ENCODE results near the gene GLB1L. TPM values are rescaled to one million over a fixed set of nuclear protein-coding genes. Genes with fewer than 3 reads are reported as not detected.
A peak's percentile ranks its signal among the peaks of the same experiment; 100 is the strongest.

The GLB1L gene
- total and polyA plus RNA-seq, 4 donors: 2.3 to 5.2 (median 2.6) TPM

DNA sequence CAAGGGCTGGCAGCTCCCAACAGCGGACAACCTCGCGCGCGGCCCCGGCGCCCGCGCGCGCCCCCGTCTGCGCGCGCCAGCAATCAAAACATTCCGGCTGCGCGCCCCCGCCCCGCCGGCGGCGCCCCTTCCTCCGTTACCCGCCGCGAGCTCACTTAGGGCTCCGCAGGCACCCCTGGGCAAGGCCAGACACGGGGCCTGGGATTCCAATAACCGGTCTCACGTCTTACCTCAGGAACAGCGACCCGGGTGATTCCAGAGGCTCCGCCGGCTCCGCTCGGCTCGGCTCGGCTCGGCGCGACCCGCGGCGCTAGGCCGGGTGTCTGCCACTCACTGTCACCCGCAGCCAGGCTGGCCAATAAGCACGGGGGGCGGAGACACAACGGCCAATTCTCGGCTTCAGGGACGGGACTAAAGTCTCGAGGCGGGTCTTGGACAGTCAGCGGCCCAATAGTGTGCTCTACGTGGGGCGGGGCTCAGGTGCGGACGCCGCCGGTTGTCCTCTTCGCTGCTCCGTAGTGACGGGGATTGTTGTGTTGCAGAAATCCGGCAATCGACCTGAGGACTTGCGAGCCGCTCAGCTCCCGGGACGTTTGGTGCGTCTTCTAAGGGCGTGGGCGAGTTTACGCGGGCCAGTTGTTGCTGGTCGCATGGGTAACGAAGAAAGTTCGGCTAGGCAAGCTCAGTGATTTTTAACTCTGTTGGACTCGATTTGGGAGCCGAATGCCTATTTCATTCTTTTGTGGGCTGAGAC is 15.8 kb downstream of the GLB1L start, which contains the start of the genes ANKZF1 and ATG9A (continued):
- TF ChIP-seq EGR1 (IDR thresholded peaks at IDR 0.05; ENCODE audit: low read depth in 2 of 2) (peak; percentile 59 to 74), YY1 (IDR thresholded peaks at IDR 0.05) (peak; percentile 88), GABPA (IDR thresholded peaks at IDR 0.05 in 1 of 2, conservative IDR thresholded peaks at IDR 0.05 in 1 of 2) (peak in 1 of 2 donors; percentile 78), HNF4G (IDR thresholded peaks at IDR 0.05) (no peak), FOXA2 (IDR thresholded peaks at IDR 0.05) (no peak), SP1 (IDR thresholded peaks at IDR 0.05) (peak; percentile 95), RAD21 (IDR thresholded peaks at IDR 0.05) (peak; percentile 38 to 54), FOXA1 (IDR thresholded peaks at IDR 0.05) (no peak), RXRA (IDR thresholded peaks at IDR 0.05) (peak; percentile 57 to 61), TAF1 (conservative IDR thresholded peaks at IDR 0.05) (peak; percentile 73)

- no peak for DNase-seq (ENCODE audit: low spot score)
- Histone ChIP-seq H3K4me3 (ENCODE audit: low read depth in 1 of 3, low read length in 3 of 3) (peak overlapping the region; percentile 75 to 94 (median 87)), H3K9me3 (ENCODE audit: control insufficient read depth in 4 of 4, low read length in 3 of 4) (no peaks in the 10 kb centered on the region), H3K4me1 (ENCODE audit: control insufficient read depth in 4 of 4, insufficient read depth in 4 of 4, low read length in 3 of 4) (peaks cover 7 to 22% (median 18%) of the 10 kb centered on the region in 4 donors), H3K27me3 (ENCODE audit: control insufficient read depth in 4 of 4, insufficient read depth in 4 of 4, low read length in 3 of 4) (no peaks in the 10 kb centered on the region), H3K36me3 (ENCODE audit: control insufficient read depth in 4 of 4, insufficient read depth in 3 of 4, low read depth in 1 of 4, low read length in 3 of 4) (peaks cover 8 to 41% (median 36%) of the 10 kb centered on the region in 4 donors), H3K27ac (ENCODE audit: low read depth in 1 of 2, low read length in 2 of 2) (peak overlapping the region; percentile 90 to 97), H3K9ac (ENCODE audit: low read depth in 1 of 2, low read length in 2 of 2) (peak overlapping the region; percentile 85 to 89)
- 3% methylated on average over 19 of the region's 19 CpGs for WGBS
- TF ChIP-seq FOXA2 (IDR thresholded peaks at IDR 0.05) (no peak), EGR1 (IDR thresholded peaks at IDR 0.05; ENCODE audit: low read depth in 2 of 2) (no peak), HNF4G (IDR thresholded peaks at IDR 0.05) (no peak), SP1 (IDR thresholded peaks at IDR 0.05) (no peak), RAD21 (IDR thresholded peaks at IDR 0.05) (no peak), RXRA (IDR thresholded peaks at IDR 0.05) (no peak), NR2F2 (IDR thresholded peaks at IDR 0.05) (no peak), GABPA (IDR thresholded peaks at IDR 0.05 in 1 of 2, conservative IDR thresholded peaks at IDR 0.05 in 1 of 2) (no peak), YY1 (IDR thresholded peaks at IDR 0.05) (no peak), HNF4A (conservative IDR thresholded peaks at IDR 0.05) (no peak), FOXA1 (IDR thresholded peaks at IDR 0.05) (no peak), MAX (IDR thresholded peaks at IDR 0.05) (no peak), TAF1 (conservative IDR thresholded peaks at IDR 0.05) (no peak), ATF3 (IDR thresholded peaks at IDR 0.05) (no peak), JUND (IDR thresholded peaks at IDR 0.05) (no peak)
- TF ChIP-seq, protein P1, sequence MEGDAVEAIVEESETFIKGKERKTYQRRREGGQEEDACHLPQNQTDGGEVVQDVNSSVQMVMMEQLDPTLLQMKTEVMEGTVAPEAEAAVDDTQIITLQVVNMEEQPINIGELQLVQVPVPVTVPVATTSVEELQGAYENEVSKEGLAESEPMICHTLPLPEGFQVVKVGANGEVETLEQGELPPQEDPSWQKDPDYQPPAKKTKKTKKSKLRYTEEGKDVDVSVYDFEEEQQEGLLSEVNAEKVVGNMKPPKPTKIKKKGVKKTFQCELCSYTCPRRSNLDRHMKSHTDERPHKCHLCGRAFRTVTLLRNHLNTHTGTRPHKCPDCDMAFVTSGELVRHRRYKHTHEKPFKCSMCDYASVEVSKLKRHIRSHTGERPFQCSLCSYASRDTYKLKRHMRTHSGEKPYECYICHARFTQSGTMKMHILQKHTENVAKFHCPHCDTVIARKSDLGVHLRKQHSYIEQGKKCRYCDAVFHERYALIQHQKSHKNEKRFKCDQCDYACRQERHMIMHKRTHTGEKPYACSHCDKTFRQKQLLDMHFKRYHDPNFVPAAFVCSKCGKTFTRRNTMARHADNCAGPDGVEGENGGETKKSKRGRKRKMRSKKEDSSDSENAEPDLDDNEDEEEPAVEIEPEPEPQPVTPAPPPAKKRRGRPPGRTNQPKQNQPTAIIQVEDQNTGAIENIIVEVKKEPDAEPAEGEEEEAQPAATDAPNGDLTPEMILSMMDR (IDR thresholded peaks at IDR 0.05; ENCODE audit: low read depth, low read length, missing input control): no peak
- TF ChIP-seq, protein P2, sequence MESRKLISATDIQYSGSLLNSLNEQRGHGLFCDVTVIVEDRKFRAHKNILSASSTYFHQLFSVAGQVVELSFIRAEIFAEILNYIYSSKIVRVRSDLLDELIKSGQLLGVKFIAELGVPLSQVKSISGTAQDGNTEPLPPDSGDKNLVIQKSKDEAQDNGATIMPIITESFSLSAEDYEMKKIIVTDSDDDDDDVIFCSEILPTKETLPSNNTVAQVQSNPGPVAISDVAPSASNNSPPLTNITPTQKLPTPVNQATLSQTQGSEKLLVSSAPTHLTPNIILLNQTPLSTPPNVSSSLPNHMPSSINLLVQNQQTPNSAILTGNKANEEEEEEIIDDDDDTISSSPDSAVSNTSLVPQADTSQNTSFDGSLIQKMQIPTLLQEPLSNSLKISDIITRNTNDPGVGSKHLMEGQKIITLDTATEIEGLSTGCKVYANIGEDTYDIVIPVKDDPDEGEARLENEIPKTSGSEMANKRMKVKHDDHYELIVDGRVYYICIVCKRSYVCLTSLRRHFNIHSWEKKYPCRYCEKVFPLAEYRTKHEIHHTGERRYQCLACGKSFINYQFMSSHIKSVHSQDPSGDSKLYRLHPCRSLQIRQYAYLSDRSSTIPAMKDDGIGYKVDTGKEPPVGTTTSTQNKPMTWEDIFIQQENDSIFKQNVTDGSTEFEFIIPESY (IDR thresholded peaks at IDR 0.05): no peak
These were observed 16.3 kb downstream of the GLB1L start for GRCh38 chr2:219228911-219229304.
